ENCODE results near the gene INSYN2B. TPM values are rescaled to one million over a fixed set of nuclear protein-coding genes. Genes with fewer than 3 reads are reported as not detected.

INSYN2B gene
- total RNA-seq (2014; rRNA removed; shearing (Covaris generic)), result 43.2 and 50.7 TPM in 2 replicates
- 10.1 and 10.6 TPM in 2 replicates for polyA plus RNA-seq (2016; fragmentation: Nextera tagmentation; extraction: Ambion mirVana)

GRCh38 chr5:169980418-169981053 is at the start of gene INSYN2B:
Gene INSYN2B, minus strand, starts transcription at chr5:169980495. Its CDS starts 96,597 bp downstream, at chr5:169883898.
- Histone ChIP-seq H3K79me2 (ENCODE audit: insufficient read depth) (peaks cover 41% of the 10 kb centered on the region), H3K36me3 (ENCODE audit: low read depth) (no peaks in the 10 kb centered on the region), H3K9me2 (ENCODE audit: insufficient read depth) (no peaks in the 10 kb centered on the region), H3K9ac (peak within 1 kb of the TSS; percentile 86), H3K27me3 (replicated peaks; ENCODE audit: insufficient read depth) (no peaks in the 10 kb centered on the region), H3K9me3 (ENCODE audit: low read depth) (no peaks in the 10 kb centered on the region), H3K4me3 (peak within 1 kb of the TSS; percentile 90), H3K4me2 (ENCODE audit: unreplicated experiment) (peak within 1 kb of the TSS; percentile 81), H2AFZ (peak within 1 kb of the TSS; percentile 75), H3F3A (ENCODE audit: insufficient read depth) (peaks cover 45% of the 10 kb centered on the region), H3K4me1 (ENCODE audit: insufficient read depth) (peaks cover 33% of the 10 kb centered on the region), H3K27ac (peak within 1 kb of the TSS; percentile 87), H4K20me1 (ENCODE audit: insufficient read depth) (no peaks in the 10 kb centered on the region)
- in situ Hi-C loops (cut with MboI), result loop anchor here (5.0 kb wide), 1 partner anchor 268 kb away; no protein-coding TSS in a partner anchor
- peak; percentile 92 for DNase-seq
- WGBS, 2 experiments (ENCODE audit: low coverage in 1 of 2, low lambda C conversion rate in 2 of 2, missing lambda C conversion rate in 2 of 2), result 0 to 1% methylated on average over 11 of the region's 11 CpGs
- no peak for TF ChIP-seq EZH2 (IDR thresholded peaks at IDR 0.05; ENCODE audit: insufficient read depth, poor library complexity, severe bottlenecking)
- no peak for TF ChIP-seq EZH2phosphoT487 (IDR thresholded peaks at IDR 0.05; ENCODE audit: insufficient read depth, low read depth)

DNA sequence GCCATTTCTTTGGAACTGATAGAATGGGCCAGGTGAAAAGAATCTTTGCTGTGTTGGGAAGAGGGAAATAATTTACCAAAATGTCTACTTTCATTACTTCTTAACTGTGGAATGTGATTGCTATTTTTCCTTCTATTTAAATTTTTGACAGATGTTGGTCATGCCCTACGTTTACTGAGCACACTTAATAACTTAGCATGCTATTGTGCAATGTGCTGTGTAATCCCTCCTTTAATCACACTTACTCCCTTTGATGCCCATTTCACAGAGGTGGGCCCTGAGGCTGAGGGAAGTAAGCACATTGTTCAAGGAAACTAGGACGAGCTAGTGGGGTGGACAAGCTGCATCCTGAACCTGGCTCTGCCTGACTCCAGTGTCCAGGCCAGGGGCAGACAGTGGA is 47.8 kb upstream of the INSYN2B start:
- H4K20me1 ChIP-seq (ENCODE audit: insufficient read depth), result no peaks in the 10 kb centered on the region
- no peak overlapping the region for H2AFZ ChIP-seq
- no peak overlapping the region for H3K27ac ChIP-seq
- H3F3A ChIP-seq (ENCODE audit: insufficient read depth), result no peaks in the 10 kb centered on the region
- DNase-seq, result peak; percentile 12
- no peaks in the 10 kb centered on the region for H3K9me3 ChIP-seq (ENCODE audit: low read depth)
- no peaks in the 10 kb centered on the region for H3K79me2 ChIP-seq (ENCODE audit: insufficient read depth)
- H3K9ac ChIP-seq, result no peak overlapping the region
- 0 out of 2 replicates have a peak, but pooled peaks cover 8% of the 10 kb centered on the region for H3K27me3 ChIP-seq (replicated peaks; ENCODE audit: insufficient read depth)
- no peak overlapping the region for H3K4me3 ChIP-seq
- WGBS, 2 experiments (ENCODE audit: low coverage in 1 of 2, low lambda C conversion rate in 2 of 2, missing lambda C conversion rate in 2 of 2), result 31 to 46% methylated on average over 2 of the region's 2 CpGs
- TF ChIP-seq EZH2phosphoT487 (IDR thresholded peaks at IDR 0.05; ENCODE audit: insufficient read depth, low read depth) (no peak), EZH2 (IDR thresholded peaks at IDR 0.05; ENCODE audit: insufficient read depth, poor library complexity, severe bottlenecking) (no peak)
- H3K36me3 ChIP-seq (ENCODE audit: low read depth), result no peaks in the 10 kb centered on the region
- H3K4me1 ChIP-seq (ENCODE audit: insufficient read depth), result no peaks in the 10 kb centered on the region
- no peaks in the 10 kb centered on the region for H3K9me2 ChIP-seq (ENCODE audit: insufficient read depth)
- in situ Hi-C loops (cut with MboI), result no loop called here
- no peak overlapping the region for H3K4me2 ChIP-seq (ENCODE audit: unreplicated experiment)

GRCh38 chr5:170025853-170026252 is 45.6 kb upstream of the INSYN2B start:
- in situ Hi-C loops (cut with MboI), result no loop called here
- Histone ChIP-seq H2AFZ (no peak overlapping the region), H3K4me1 (ENCODE audit: insufficient read depth) (no peaks in the 10 kb centered on the region), H3K4me3 (no peak overlapping the region), H3K4me2 (ENCODE audit: unreplicated experiment) (no peak overlapping the region), H3F3A (ENCODE audit: insufficient read depth) (no peaks in the 10 kb centered on the region), H3K36me3 (ENCODE audit: low read depth) (no peaks in the 10 kb centered on the region), H3K9ac (no peak overlapping the region), H4K20me1 (ENCODE audit: insufficient read depth) (no peaks in the 10 kb centered on the region), H3K79me2 (ENCODE audit: insufficient read depth) (no peaks in the 10 kb centered on the region), H3K9me2 (ENCODE audit: insufficient read depth) (no peaks in the 10 kb centered on the region), H3K9me3 (ENCODE audit: low read depth) (no peaks in the 10 kb centered on the region), H3K27me3 (replicated peaks; ENCODE audit: insufficient read depth) (peaks cover 24% of the 10 kb centered on the region; the same call in 1 of the 2 replicates), H3K27ac (no peak overlapping the region)
- 60 to 63% methylated on average over 8 of the region's 8 CpGs for WGBS, 2 experiments (ENCODE audit: low coverage in 1 of 2, low lambda C conversion rate in 2 of 2, missing lambda C conversion rate in 2 of 2)
- TF ChIP-seq EZH2 (IDR thresholded peaks at IDR 0.05; ENCODE audit: insufficient read depth, poor library complexity, severe bottlenecking), result no peak
- no peak for TF ChIP-seq EZH2phosphoT487 (IDR thresholded peaks at IDR 0.05; ENCODE audit: insufficient read depth, low read depth)
- no peak for DNase-seq

DNA sequence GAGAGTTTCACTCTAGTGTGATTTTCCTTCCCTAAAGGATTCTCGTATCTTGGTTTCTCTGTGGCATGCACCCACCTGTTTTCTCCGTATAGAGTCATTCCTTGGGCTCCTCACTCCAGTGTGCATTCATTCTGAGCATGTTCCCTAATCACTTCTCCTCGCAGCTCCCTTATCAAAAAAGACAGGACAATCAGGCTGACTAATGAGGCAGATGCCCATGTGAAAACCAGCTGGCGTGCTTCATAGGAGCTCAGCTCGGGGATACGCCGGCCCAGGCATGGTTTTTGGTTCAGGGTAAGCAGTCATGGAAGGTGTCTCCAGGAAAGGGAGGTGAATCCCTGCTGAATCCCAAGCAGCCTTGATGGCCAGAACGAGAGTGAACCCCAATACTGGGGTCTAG is 41.2 kb upstream of the INSYN2B start:
- H3K4me3 ChIP-seq, result no peak overlapping the region
- no peak for DNase-seq
- no peak overlapping the region for H2AFZ ChIP-seq
- H3K4me2 ChIP-seq (ENCODE audit: unreplicated experiment), result no peak overlapping the region
- H3K27me3 ChIP-seq (replicated peaks; ENCODE audit: insufficient read depth), result peaks cover 26% of the 10 kb centered on the region
- no peaks in the 10 kb centered on the region for H3K9me2 ChIP-seq (ENCODE audit: insufficient read depth)
- H3K9me3 ChIP-seq (ENCODE audit: low read depth), result no peaks in the 10 kb centered on the region
- no peaks in the 10 kb centered on the region for H4K20me1 ChIP-seq (ENCODE audit: insufficient read depth)
- H3K36me3 ChIP-seq (ENCODE audit: low read depth), result no peaks in the 10 kb centered on the region
- TF ChIP-seq EZH2 (IDR thresholded peaks at IDR 0.05; ENCODE audit: insufficient read depth, poor library complexity, severe bottlenecking) (no peak), EZH2phosphoT487 (IDR thresholded peaks at IDR 0.05; ENCODE audit: insufficient read depth, low read depth) (no peak)
- in situ Hi-C loops (cut with MboI), result no loop called here
- H3F3A ChIP-seq (ENCODE audit: insufficient read depth), result no peaks in the 10 kb centered on the region
- no peak overlapping the region for H3K27ac ChIP-seq
- H3K4me1 ChIP-seq (ENCODE audit: insufficient read depth), result no peaks in the 10 kb centered on the region
- no peaks in the 10 kb centered on the region for H3K79me2 ChIP-seq (ENCODE audit: insufficient read depth)
- H3K9ac ChIP-seq, result no peak overlapping the region
- 43 to 46% methylated on average over 8 of the region's 8 CpGs for WGBS, 2 experiments (ENCODE audit: low coverage in 1 of 2, low lambda C conversion rate in 2 of 2, missing lambda C conversion rate in 2 of 2)

Data from GM23248 (cell line).